ENCODE data around the gene UTP25. TPM values are rescaled to one million over a fixed set of nuclear protein-coding genes. Genes with fewer than 3 reads are reported as not detected.
A peak's percentile ranks its signal among the peaks of the same experiment; 100 is the strongest.

The UTP25 gene
- total and polyA plus RNA-seq, 2 experiments from 2014 or later = 9.5 to 12.2 TPM

- no peaks in the 10 kb centered on the region for H4K20me1 ChIP-seq (ENCODE audit: insufficient read depth)
- no peak for TF ChIP-seq EZH2phosphoT487 (IDR thresholded peaks at IDR 0.05; ENCODE audit: insufficient read depth, low read depth)
- no peak for TF ChIP-seq EZH2 (IDR thresholded peaks at IDR 0.05; ENCODE audit: insufficient read depth, poor library complexity, severe bottlenecking)
- peak; percentile 90 for DNase-seq
- no peak overlapping the region for H2AFZ ChIP-seq
- H3K4me3 ChIP-seq = no peak overlapping the region
- H3K79me2 ChIP-seq (ENCODE audit: insufficient read depth) = no peaks in the 10 kb centered on the region
- no peaks in the 10 kb centered on the region for H3K36me3 ChIP-seq (ENCODE audit: low read depth)
- in situ Hi-C loops (cut with MboI) = loop anchor here (25.0 kb wide), 1 partner anchor 427 kb away; no protein-coding TSS in a partner anchor
- no peaks in the 10 kb centered on the region for H3K9me2 ChIP-seq (ENCODE audit: insufficient read depth)
- 13 to 14% methylated on average over 7 of the region's 7 CpGs for WGBS, 2 experiments (ENCODE audit: low coverage in 1 of 2, low lambda C conversion rate in 2 of 2, missing lambda C conversion rate in 2 of 2)
- no peaks in the 10 kb centered on the region for H3K4me1 ChIP-seq (ENCODE audit: insufficient read depth)
- no peak overlapping the region for H3K27ac ChIP-seq
- H3K9ac ChIP-seq = no peak overlapping the region
- no peak overlapping the region for H3K4me2 ChIP-seq (ENCODE audit: unreplicated experiment)
- no peaks in the 10 kb centered on the region for H3F3A ChIP-seq (ENCODE audit: insufficient read depth)
- H3K27me3 ChIP-seq (replicated peaks; ENCODE audit: insufficient read depth) = no peaks in the 10 kb centered on the region; the same call in 1 of the 2 replicates
- H3K9me3 ChIP-seq (ENCODE audit: low read depth) = no peaks in the 10 kb centered on the region
These were observed 32.6 kb downstream of the UTP25 start for GRCh38 chr1:209860293-209860881.

GRCh38 chr1:209861242-209861641 lies 33.5 kb downstream of the UTP25 start:
- no peak overlapping the region for H3K4me3 ChIP-seq
- no peaks in the 10 kb centered on the region for H3K4me1 ChIP-seq (ENCODE audit: insufficient read depth)
- 78 to 94% methylated on average over 2 of the region's 2 CpGs for WGBS, 2 experiments (ENCODE audit: low coverage in 1 of 2, low lambda C conversion rate in 2 of 2, missing lambda C conversion rate in 2 of 2)
- H3K9me2 ChIP-seq (ENCODE audit: insufficient read depth) = no peaks in the 10 kb centered on the region
- no peaks in the 10 kb centered on the region for H4K20me1 ChIP-seq (ENCODE audit: insufficient read depth)
- no peak for TF ChIP-seq EZH2phosphoT487 (IDR thresholded peaks at IDR 0.05; ENCODE audit: insufficient read depth, low read depth)
- no peak for TF ChIP-seq EZH2 (IDR thresholded peaks at IDR 0.05; ENCODE audit: insufficient read depth, poor library complexity, severe bottlenecking)
- no peak overlapping the region for H3K27ac ChIP-seq
- H2AFZ ChIP-seq = no peak overlapping the region
- H3K36me3 ChIP-seq (ENCODE audit: low read depth) = no peaks in the 10 kb centered on the region
- no peaks in the 10 kb centered on the region for H3F3A ChIP-seq (ENCODE audit: insufficient read depth)
- in situ Hi-C loops (cut with MboI) = loop anchor here (25.0 kb wide), 1 partner anchor 426 kb away; no protein-coding TSS in a partner anchor
- H3K27me3 ChIP-seq (replicated peaks; ENCODE audit: insufficient read depth) = no peaks in the 10 kb centered on the region; the same call in 1 of the 2 replicates
- H3K9me3 ChIP-seq (ENCODE audit: low read depth) = no peaks in the 10 kb centered on the region
- no peaks in the 10 kb centered on the region for H3K79me2 ChIP-seq (ENCODE audit: insufficient read depth)
- H3K4me2 ChIP-seq (ENCODE audit: unreplicated experiment) = no peak overlapping the region
- no peak for DNase-seq
- no peak overlapping the region for H3K9ac ChIP-seq

- no peaks in the 10 kb centered on the region for H3K9me3 ChIP-seq (ENCODE audit: low read depth)
- no peaks in the 10 kb centered on the region for H3F3A ChIP-seq (ENCODE audit: insufficient read depth)
- no peak overlapping the region for H3K4me2 ChIP-seq (ENCODE audit: unreplicated experiment)
- no peaks in the 10 kb centered on the region for H4K20me1 ChIP-seq (ENCODE audit: insufficient read depth)
- no peak overlapping the region for H3K4me3 ChIP-seq
- DNase-seq = no peak
- no peak overlapping the region for H2AFZ ChIP-seq
- WGBS, 2 experiments (ENCODE audit: low coverage in 1 of 2, low lambda C conversion rate in 2 of 2, missing lambda C conversion rate in 2 of 2) = 43 to 48% methylated on average over 16 of the region's 16 CpGs
- no peak overlapping the region for H3K9ac ChIP-seq
- no peaks in the 10 kb centered on the region for H3K9me2 ChIP-seq (ENCODE audit: insufficient read depth)
- H3K27ac ChIP-seq = no peak overlapping the region
- H3K79me2 ChIP-seq (ENCODE audit: insufficient read depth) = no peaks in the 10 kb centered on the region
- TF ChIP-seq EZH2 (IDR thresholded peaks at IDR 0.05; ENCODE audit: insufficient read depth, poor library complexity, severe bottlenecking) (no peak), EZH2phosphoT487 (IDR thresholded peaks at IDR 0.05; ENCODE audit: insufficient read depth, low read depth) (no peak)
- H3K4me1 ChIP-seq (ENCODE audit: insufficient read depth) = no peaks in the 10 kb centered on the region
- H3K36me3 ChIP-seq (ENCODE audit: low read depth) = no peaks in the 10 kb centered on the region
- H3K27me3 ChIP-seq (replicated peaks; ENCODE audit: insufficient read depth) = no peaks in the 10 kb centered on the region; the same call in 1 of the 2 replicates
- in situ Hi-C loops (cut with MboI) = loop anchor here (25.0 kb wide), 1 partner anchor 425 kb away; no protein-coding TSS in a partner anchor
These were observed 34.9 kb downstream of the UTP25 start for GRCh38 chr1:209862391-209863356.

- Histone ChIP-seq H3K4me3 (no peak overlapping the region), H3K4me1 (ENCODE audit: insufficient read depth) (no peaks in the 10 kb centered on the region), H3K9me3 (ENCODE audit: low read depth) (no peaks in the 10 kb centered on the region), H3F3A (ENCODE audit: insufficient read depth) (no peaks in the 10 kb centered on the region), H3K27me3 (replicated peaks; ENCODE audit: insufficient read depth) (no peaks in the 10 kb centered on the region; the same call in 1 of the 2 replicates), H3K27ac (no peak overlapping the region), H3K79me2 (ENCODE audit: insufficient read depth) (no peaks in the 10 kb centered on the region), H4K20me1 (ENCODE audit: insufficient read depth) (no peaks in the 10 kb centered on the region), H3K9ac (no peak overlapping the region), H3K9me2 (ENCODE audit: insufficient read depth) (no peaks in the 10 kb centered on the region), H2AFZ (no peak overlapping the region), H3K36me3 (ENCODE audit: low read depth) (no peaks in the 10 kb centered on the region), H3K4me2 (ENCODE audit: unreplicated experiment) (no peak overlapping the region)
- TF ChIP-seq EZH2 (IDR thresholded peaks at IDR 0.05; ENCODE audit: insufficient read depth, poor library complexity, severe bottlenecking) (no peak), EZH2phosphoT487 (IDR thresholded peaks at IDR 0.05; ENCODE audit: insufficient read depth, low read depth) (no peak)
- no peak for DNase-seq
- in situ Hi-C loops (cut with MboI) = loop anchor here (25.0 kb wide), 1 partner anchor 423 kb away; no protein-coding TSS in a partner anchor
- WGBS, 2 experiments (ENCODE audit: low coverage in 1 of 2, low lambda C conversion rate in 2 of 2, missing lambda C conversion rate in 2 of 2) = 89 to 92% methylated on average over 4 of the region's 4 CpGs
These were observed 36.2 kb downstream of the UTP25 start for GRCh38 chr1:209863766-209864485.
